IMR-90 (cell line): Measurements from ENCODE around the gene NMB. TPM values are rescaled to one million over a fixed set of nuclear protein-coding genes. Genes with fewer than 3 reads are reported as not detected.

ENCODE experiments used
- ATAC-seq: fragments of 200-7000 bp; cut with Tn5 transposase; 2 replicates; pipeline ENCODE4 v1.9.1; 2020; ENCODE audit warnings: low read depth, mild to moderate bottlenecking, moderate library complexity
- BruUV-seq: library from RNA; stranded (reverse); fragments of 400-500 nt; replicated peaks from 2 replicates; lab custom pipeline; 2021; lab: Mats Ljungman, UMichigan
- CTCF ChIA-PET: fragments of 300-600 bp; formaldehyde crosslinking; extraction: SDS; loops from one replicate; lab custom pipeline; 2021; ENCODE audit warnings: antibody characterized with exemption; lab: Yijun Ruan, JAX
- POLR2A ChIA-PET: fragments of 300-600 bp; sonication (Branson Sonifier 250); formaldehyde crosslinking; loops from one replicate; lab custom pipeline; 2022; ENCODE audit warnings: antibody characterized with exemption; ENCODE audit not compliant: unreplicated experiment; lab: Charles Lee
- DNase-seq: peaks from one replicate; pipeline ENCODE4 v3.0.0; 2013
- H2AFZ ChIP-seq: replicated peaks from 2 replicates; pipeline ENCODE3; 2013; ENCODE audit warnings: low read length, mild to moderate bottlenecking; ENCODE audit not compliant: poor library complexity
- H2AK5ac ChIP-seq: 2 replicates; pipeline ENCODE4 v1.6.1; 2013; ENCODE audit warnings: low read depth, low read length, inconsistent platforms
- H2AK9ac ChIP-seq: replicated peaks from 2 replicates; pipeline ENCODE3; 2013; ENCODE audit warnings: mild to moderate bottlenecking, low read depth, low read length, moderate library complexity; ENCODE audit not compliant: poor library complexity
- H2BK120ac ChIP-seq: 2 replicates; pipeline ENCODE4 v1.6.1; 2013; ENCODE audit warnings: low read depth, low read length, inconsistent platforms
- H2BK15ac ChIP-seq: 3 replicates; pipeline ENCODE4 v1.6.1; 2013; ENCODE audit warnings: low read depth, low read length, inconsistent platforms
- H2BK20ac ChIP-seq: 2 replicates; pipeline ENCODE4 v1.6.1; 2013; ENCODE audit warnings: low read depth, mild to moderate bottlenecking, inconsistent platforms, low read length, moderate library complexity
- H2BK5ac ChIP-seq: 2 replicates; pipeline ENCODE4 v1.6.1; 2013; ENCODE audit warnings: mild to moderate bottlenecking, low read depth, low read length, inconsistent platforms; ENCODE audit not compliant: poor library complexity, severe bottlenecking
- H3K14ac ChIP-seq: replicated peaks from 2 replicates; pipeline ENCODE4 v1.6.1; 2013; ENCODE audit warnings: low read depth, low read length, inconsistent platforms
- H3K18ac ChIP-seq: 2 replicates; pipeline ENCODE4 v1.6.1; 2013; ENCODE audit warnings: low read depth, low read length, control low read depth
- H3K23ac ChIP-seq: 2 replicates; pipeline ENCODE4 v1.6.1; 2013; ENCODE audit warnings: low read depth, low read length, inconsistent platforms
- H3K27ac ChIP-seq: 2 replicates; pipeline ENCODE4 v1.5.1; 2013; ENCODE audit warnings: mild to moderate bottlenecking, control low read depth, low read length; ENCODE audit not compliant: insufficient read depth
- H3K27me3 ChIP-seq: 2 replicates; pipeline ENCODE4 v1.6.1; 2013; ENCODE audit warnings: low read length; ENCODE audit not compliant: control insufficient read depth, insufficient read depth
- H3K36me3 ChIP-seq: 2 replicates; pipeline ENCODE4 v1.6.1; 2013; ENCODE audit warnings: low read length, mixed read lengths; ENCODE audit not compliant: control insufficient read depth, insufficient read depth
- H3K4ac ChIP-seq: 2 replicates; pipeline ENCODE4 v1.6.1; 2013; ENCODE audit warnings: low read depth, low read length, inconsistent platforms
- H3K4me1 ChIP-seq: 2 replicates; pipeline ENCODE4 v1.6.1; 2013; ENCODE audit warnings: low read length, mixed read lengths; ENCODE audit not compliant: control insufficient read depth, insufficient read depth
- H3K4me2 ChIP-seq: 2 replicates; pipeline ENCODE4 v1.6.1; 2013; ENCODE audit warnings: low read depth, mild to moderate bottlenecking, control low read depth, low read length, moderate library complexity
- H3K4me3 ChIP-seq: 2 replicates; pipeline ENCODE4 v1.5.1; 2013; ENCODE audit warnings: low read depth, mild to moderate bottlenecking, control low read depth, low read length, moderate library complexity; ENCODE audit not compliant: insufficient read depth
- H3K56ac ChIP-seq: 2 replicates; pipeline ENCODE4 v1.6.1; 2013; ENCODE audit warnings: low read length, inconsistent platforms; ENCODE audit not compliant: insufficient read depth; ENCODE audit errors: extremely low read depth
- H3K79me1 ChIP-seq, 2 experiments: 2 replicates each; pipeline ENCODE4 v1.6.1; 2013; ENCODE audit warnings: low read length in 2 of 2, inconsistent platforms in 1 of 2, low read depth in 1 of 2
- H3K9ac ChIP-seq: 2 replicates; pipeline ENCODE4 v1.6.1; 2013; ENCODE audit warnings: low read depth, low read length, control low read depth
- H3K9me1 ChIP-seq: 2 replicates; pipeline ENCODE4 v1.6.1; 2013; ENCODE audit warnings: low read length, inconsistent platforms; ENCODE audit not compliant: insufficient read depth
- H3K9me3 ChIP-seq: 2 replicates; pipeline ENCODE4 v1.6.1; 2013; ENCODE audit warnings: low read length; ENCODE audit not compliant: control insufficient read depth, insufficient read depth
- H4K20me1 ChIP-seq: 2 replicates; pipeline ENCODE4 v1.6.1; 2013; ENCODE audit warnings: low read length, inconsistent platforms; ENCODE audit not compliant: insufficient read depth
- H4K5ac ChIP-seq: 2 replicates; pipeline ENCODE4 v1.6.1; 2013; ENCODE audit warnings: mild to moderate bottlenecking, low read depth, low read length, control low read depth
- H4K8ac ChIP-seq, 2 experiments: 2 replicates each; pipeline ENCODE4 v1.6.1; 2013; ENCODE audit warnings: low read depth in 2 of 2, low read length in 2 of 2, control low read depth in 1 of 2, inconsistent platforms in 1 of 2
- H4K91ac ChIP-seq: 2 replicates; pipeline ENCODE4 v1.6.1; 2013; ENCODE audit warnings: low read depth, low read length, inconsistent platforms; ENCODE audit not compliant: insufficient read depth
- CHD1 ChIP-seq: IDR thresholded peaks from 2 replicates; pipeline ENCODE4 v1.6.1; 2012; ENCODE audit warnings: low read depth, low read length, improper control_type of control experiment
- FOS ChIP-seq: fragments of 150-350 bp; IDR thresholded peaks from 2 replicates; pipeline ENCODE4 v1.6.1; 2016; ENCODE audit warnings: low read depth, low read length
- RFX5 ChIP-seq: IDR thresholded peaks from 2 replicates; pipeline ENCODE4 v1.8.0; 2012; ENCODE audit warnings: low read depth, mild to moderate bottlenecking, low read length, moderate library complexity
- USF2 ChIP-seq: fragments of 150-350 bp; IDR thresholded peaks from 2 replicates; pipeline ENCODE4 v1.6.1; 2017; ENCODE audit warnings: mild to moderate bottlenecking, antibody characterized with exemption, low read length, low read depth
- WGBS, 2 experiments: methylation state at CpG; one replicate each; pipeline versions ENCODE4 v1.1.5 to v1.1.7; 2013; ENCODE audit warnings: missing lambda C conversion rate in 2 of 2; ENCODE audit not compliant: insufficient read length in 1 of 2; ENCODE audit errors: extremely low coverage in 2 of 2; 5-methylcytosine and 5-hydroxymethylcytosine counted together
- dilution Hi-C: fragments of 300-500 bp; cut with HindIII; formaldehyde crosslinking; loops from one replicate; pipeline ENCODE4 v1.14.3; 2018; ENCODE audit warnings: low sequenced_read_pairs; ENCODE audit not compliant: unreplicated experiment
- in situ Hi-C: fragments of 300-500 bp; cut with MboI; formaldehyde crosslinking; loops from 3 replicates; pipeline ENCODE4 v1.14.3; 2019; ENCODE audit warnings: low sequenced_read_pairs, inconsistent platforms, mixed read lengths
- intact Hi-C: fragments of 100-400 bp; cut with micrococcal nuclease; formaldehyde crosslinking; loops from 2 replicates; pipeline ENCODE4 v1.10.0; 2022
- polyA plus RNA-seq, 3 experiments: library from polyadenylated mRNA; depleted of rRNA; stranded (reverse); fragments of >200 nt; gene quantifications; 2 replicates each; pipeline ENCODE4 v1.2.3, GENCODE V29; 2012; ENCODE audit warnings: low replicate concordance in 1 of 3
- total RNA-seq: library from RNA; depleted of rRNA; stranded (reverse); fragments of >200 nt; gene quantifications from 2 replicates; pipeline ENCODE4 v1.2.3, GENCODE V29; 2012

NMB gene
- total and polyA plus RNA-seq, 2 of the 4 experiments (the other 2 are of a cell fraction): 1.3 to 3.8 TPM

- no peak for TF ChIP-seq USF2
Observed at GRCh38 chr15:84658788-84659411, 901 bp upstream of the NMB start (continued).

- Histone ChIP-seq H4K91ac (no peak overlapping the region), H4K5ac (0 out of 2 replicates have a peak overlapping the region, but pooled peaks have one; percentile 19), H3K56ac (no peak overlapping the region), H3K9me3 (no peaks in the 10 kb centered on the region), H2BK5ac (no peak overlapping the region), H3K9me1 (peaks cover 13% of the 10 kb centered on the region), H2BK15ac (no peak overlapping the region), H2AFZ (peak overlapping the region; percentile 89), H2AK5ac (peak overlapping the region; percentile 7; the same call in 1 of the 2 replicates), H3K79me1 (peaks cover 12 to 32% of the 10 kb centered on the region in 2 experiments), H3K27me3 (no peaks in the 10 kb centered on the region), H3K4me2 (peak overlapping the region; percentile 97), H3K14ac (peak overlapping the region; percentile 50; the same call in 1 of the 2 replicates), H3K36me3 (no peaks in the 10 kb centered on the region), H3K4ac (no peak overlapping the region), H3K18ac (no peak overlapping the region), H3K27ac (no peak overlapping the region; the same call in 1 of the 2 replicates), H2AK9ac (peak overlapping the region; percentile 82), H3K4me1 (peaks cover 9% of the 10 kb centered on the region), H2BK20ac (no peak overlapping the region), H3K23ac (peak overlapping the region; percentile 82; the same call in 1 of the 2 replicates), H4K8ac (peak overlapping the region in 1 of 2 experiments; percentile 2; a peak in 1 of 4 replicates), H3K9ac (peak overlapping the region; percentile 49), H3K4me3 (peak overlapping the region; percentile 62), H2BK120ac (0 out of 2 replicates have a peak overlapping the region, but pooled peaks have one; percentile 8), H4K20me1 (no peaks in the 10 kb centered on the region)
- POLR2A ChIA-PET: no interaction called here
- CTCF ChIA-PET: no interaction called here
- dilution Hi-C loops (no loop called here), intact Hi-C loops (loop anchor here (5.0 kb wide), 2 partner anchors 70 to 385 kb away; no protein-coding TSS in a partner anchor), in situ Hi-C loops (no loop called here)
- TF ChIP-seq FOS (no peak), CHD1 (no peak), RFX5 (no peak)
- 35% methylated on average over 8 of the region's 17 CpGs; no CpG with 5 or more reads in 1 of the 2 experiments for WGBS, 2 experiments
- ATAC-seq (no peak), DNase-seq (no peak)
- no TSS peak for BruUV-seq
Observed at GRCh38 chr15:84657748-84658079, 285 bp downstream of the NMB start.
